ENCODE results near the gene CLASP2. TPM values are rescaled to one million over a fixed set of nuclear protein-coding genes. Genes with fewer than 3 reads are reported as not detected.
"Not testable (repeated sequence)": the region's sequence is repeated elsewhere in the genome, so short reads cannot be mapped to it uniquely, and the experiment has no call there.

Gene CLASP2
- polyA plus RNA-seq, 3 donors = 10.1 to 16.1 (median 13.9) TPM

- Mint-ChIP-seq H3K4me1 (peaks cover 12% of the 10 kb centered on the region), H3K27me3 (ENCODE audit: low read depth in 3 of 3) (peaks cover 0 to 2% (median 0%) of the 10 kb centered on the region in 3 donors), H3K9me3 (no peaks in the 10 kb centered on the region), H3K4me3 (no peak overlapping the region), H3K36me3 (peaks cover 1 to 2% of the 10 kb centered on the region in 2 donors), H3K27ac (no peak overlapping the region)
- no peak overlapping the region for H2AFZ ChIP-seq (ENCODE audit: insufficient read depth, low read depth, low read length, poor library complexity, severe bottlenecking)
- no peak for TF ChIP-seq CTCF (IDR thresholded peaks at IDR 0.05)
- no peak overlapping the region for H3K9ac ChIP-seq (ENCODE audit: insufficient read depth, low read length, poor library complexity, severe bottlenecking)
- intact Hi-C loops (cut with micrococcal nuclease) = loop anchor here in 1 of 2 donors (10.0 kb wide), 1 partner anchor 62 kb away; the partner anchor contains the start of gene CLASP2
- no peak overlapping the region for H3K4me3 ChIP-seq (replicated peaks in 1 of 3; ENCODE audit: low read depth in 2 of 3, low read length in 3 of 3)
- no peaks in the 10 kb centered on the region for H3K4me1 ChIP-seq (ENCODE audit: control insufficient read depth in 1 of 2, insufficient read depth in 2 of 2, low read length in 2 of 2)
- H3K79me2 ChIP-seq (ENCODE audit: insufficient read depth, low read length) = peaks cover 49% of the 10 kb centered on the region
- no peak for DNase-seq
- H3K27me3 ChIP-seq (ENCODE audit: control insufficient read depth in 2 of 2, insufficient read depth in 2 of 2, low read length in 2 of 2) = no peaks in the 10 kb centered on the region
- no peaks in the 10 kb centered on the region for H3K9me3 ChIP-seq (replicated peaks in 1 of 2; ENCODE audit: control insufficient read depth in 1 of 2, insufficient read depth in 1 of 2, low read length in 2 of 2)
- H3K27ac ChIP-seq (ENCODE audit: low read depth in 1 of 2, low read length in 2 of 2) = no peak overlapping the region
- 86% methylated on average over 2 of the region's 2 CpGs for whole genome bisulfite sequencing (ENCODE audit: insufficient coverage)
- H4K20me1 ChIP-seq (ENCODE audit: insufficient read depth, low read length) = peaks cover 12% of the 10 kb centered on the region
- peaks cover 0 to under 1% of the 10 kb centered on the region in 2 donors for H3K36me3 ChIP-seq (replicated peaks in 1 of 2; ENCODE audit: control insufficient read depth in 1 of 2, insufficient read depth in 2 of 2, low read length in 2 of 2)
- H3K4me2 ChIP-seq (replicated peaks; ENCODE audit: extremely low read depth, low read length, poor library complexity, severe bottlenecking) = no peak overlapping the region
Observed at GRCh38 chr3:33652736-33653135, 65.3 kb downstream of the CLASP2 start.

DNA sequence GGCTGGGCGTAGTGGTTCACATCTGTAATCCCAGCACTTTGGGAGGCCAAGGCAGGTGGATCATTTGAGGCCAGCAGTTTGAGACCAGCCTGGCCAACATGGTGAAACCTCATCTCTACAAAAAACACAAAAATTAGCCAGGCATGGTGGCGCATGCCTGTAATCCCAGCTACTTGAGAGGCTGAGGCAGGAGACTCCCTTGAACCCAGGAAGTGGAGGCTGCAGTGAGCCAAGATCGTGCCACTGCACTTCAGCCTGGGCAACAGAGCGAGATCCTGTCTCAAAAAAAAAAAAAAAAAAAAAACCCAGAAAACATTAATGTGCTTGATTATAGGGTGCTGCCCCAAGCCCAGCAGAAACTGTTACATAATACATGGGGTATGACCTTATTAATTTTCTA lies 67.0 kb downstream of the CLASP2 start:
- H3K4me3 ChIP-seq (replicated peaks in 1 of 3; ENCODE audit: low read depth in 2 of 3, low read length in 3 of 3); H3K36me3 Mint-ChIP-seq; H3K9me3 Mint-ChIP-seq; H2AFZ ChIP-seq (ENCODE audit: insufficient read depth, low read depth, low read length, poor library complexity, severe bottlenecking); H3K4me1 ChIP-seq (ENCODE audit: control insufficient read depth in 1 of 2, insufficient read depth in 2 of 2, low read length in 2 of 2); H3K27ac Mint-ChIP-seq; H3K27me3 Mint-ChIP-seq (ENCODE audit: low read depth in 3 of 3); H3K4me2 ChIP-seq (replicated peaks; ENCODE audit: extremely low read depth, low read length, poor library complexity, severe bottlenecking); H3K27ac ChIP-seq (ENCODE audit: low read depth in 1 of 2, low read length in 2 of 2); H3K9ac ChIP-seq (ENCODE audit: insufficient read depth, low read length, poor library complexity, severe bottlenecking); H3K27me3 ChIP-seq (ENCODE audit: control insufficient read depth in 2 of 2, insufficient read depth in 2 of 2, low read length in 2 of 2); H3K9me3 ChIP-seq (replicated peaks in 1 of 2; ENCODE audit: control insufficient read depth in 1 of 2, insufficient read depth in 1 of 2, low read length in 2 of 2); H3K36me3 ChIP-seq (replicated peaks in 1 of 2; ENCODE audit: control insufficient read depth in 1 of 2, insufficient read depth in 2 of 2, low read length in 2 of 2); H3K4me3 Mint-ChIP-seq; DNase-seq: not testable (repeated sequence)
- WGBS (ENCODE audit: insufficient coverage) = 100% methylated on average over 2 of the region's 4 CpGs
- intact Hi-C loops (cut with micrococcal nuclease) = loop anchor here in 1 of 2 donors (10.0 kb wide), 1 partner anchor 64 kb away; the partner anchor contains the start of gene CLASP2
- H3K4me1 Mint-ChIP-seq = peaks cover 11% of the 10 kb centered on the region
- Histone ChIP-seq H3K79me2 (ENCODE audit: insufficient read depth, low read length) (peaks cover 34% of the 10 kb centered on the region), H4K20me1 (ENCODE audit: insufficient read depth, low read length) (peaks cover 12% of the 10 kb centered on the region)
